NB4 (cell line): Measurements from ENCODE around the gene DGKI.

Experiments used
- CTCF ChIP-seq: IDR thresholded peaks from one replicate; pipeline ENCODE4 v1.5.1; 2012; ENCODE audit warnings: low read depth, low read length
- MAX ChIP-seq: IDR thresholded peaks from 2 replicates; pipeline ENCODE4 v1.6.1; 2011; ENCODE audit warnings: low read depth, low read length
- MYC ChIP-seq: IDR thresholded peaks from 2 replicates; pipeline ENCODE4 v1.6.1; 2011; ENCODE audit warnings: low read depth, low read length
- POLR2A ChIP-seq: IDR thresholded peaks from 2 replicates; pipeline ENCODE4 v1.6.1; 2011; ENCODE audit warnings: mild to moderate bottlenecking; ENCODE audit not compliant: insufficient read length; ENCODE audit errors: extremely low read depth

- TF ChIP-seq POLR2A = no peak
- TF ChIP-seq CTCF = no peak
- TF ChIP-seq MAX = no peak
- TF ChIP-seq MYC = no peak
These were observed 10.2 kb downstream of the DGKI start for GRCh38 chr7:137836541-137836940.
